IMR-90 (cell line): Measurements from ENCODE around the gene CDH23. TPM values are rescaled to one million over a fixed set of nuclear protein-coding genes. Genes with fewer than 3 reads are reported as not detected.

Experiments used
- ATAC-seq: fragments of 200-7000 bp; cut with Tn5 transposase; 2 replicates; pipeline ENCODE4 v1.9.1; 2020; ENCODE audit warnings: low read depth, mild to moderate bottlenecking, moderate library complexity
- BruUV-seq: library from RNA; stranded (reverse); fragments of 400-500 nt; replicated peaks from 2 replicates; lab custom pipeline; 2021; lab: Mats Ljungman, UMichigan
- CTCF ChIA-PET: fragments of 300-600 bp; formaldehyde crosslinking; extraction: SDS; loops from one replicate; lab custom pipeline; 2021; ENCODE audit warnings: antibody characterized with exemption; lab: Yijun Ruan, JAX
- POLR2A ChIA-PET: fragments of 300-600 bp; sonication (Branson Sonifier 250); formaldehyde crosslinking; loops from one replicate; lab custom pipeline; 2022; ENCODE audit warnings: antibody characterized with exemption; ENCODE audit not compliant: unreplicated experiment; lab: Charles Lee
- DNase-seq: peaks from one replicate; pipeline ENCODE4 v3.0.0; 2013
- H2AFZ ChIP-seq: replicated peaks from 2 replicates; pipeline ENCODE3; 2013; ENCODE audit warnings: low read length, mild to moderate bottlenecking; ENCODE audit not compliant: poor library complexity
- H2AK5ac ChIP-seq: 2 replicates; pipeline ENCODE4 v1.6.1; 2013; ENCODE audit warnings: low read depth, low read length, inconsistent platforms
- H2AK9ac ChIP-seq: replicated peaks from 2 replicates; pipeline ENCODE3; 2013; ENCODE audit warnings: mild to moderate bottlenecking, low read depth, low read length, moderate library complexity; ENCODE audit not compliant: poor library complexity
- H2BK120ac ChIP-seq: 2 replicates; pipeline ENCODE4 v1.6.1; 2013; ENCODE audit warnings: low read depth, low read length, inconsistent platforms
- H2BK15ac ChIP-seq: 3 replicates; pipeline ENCODE4 v1.6.1; 2013; ENCODE audit warnings: low read depth, low read length, inconsistent platforms
- H2BK20ac ChIP-seq: 2 replicates; pipeline ENCODE4 v1.6.1; 2013; ENCODE audit warnings: low read depth, mild to moderate bottlenecking, inconsistent platforms, low read length, moderate library complexity
- H2BK5ac ChIP-seq: 2 replicates; pipeline ENCODE4 v1.6.1; 2013; ENCODE audit warnings: mild to moderate bottlenecking, low read depth, low read length, inconsistent platforms; ENCODE audit not compliant: poor library complexity, severe bottlenecking
- H3K14ac ChIP-seq: replicated peaks from 2 replicates; pipeline ENCODE4 v1.6.1; 2013; ENCODE audit warnings: low read depth, low read length, inconsistent platforms
- H3K18ac ChIP-seq: 2 replicates; pipeline ENCODE4 v1.6.1; 2013; ENCODE audit warnings: low read depth, low read length, control low read depth
- H3K23ac ChIP-seq: 2 replicates; pipeline ENCODE4 v1.6.1; 2013; ENCODE audit warnings: low read depth, low read length, inconsistent platforms
- H3K27ac ChIP-seq: 2 replicates; pipeline ENCODE4 v1.5.1; 2013; ENCODE audit warnings: mild to moderate bottlenecking, control low read depth, low read length; ENCODE audit not compliant: insufficient read depth
- H3K27me3 ChIP-seq: 2 replicates; pipeline ENCODE4 v1.6.1; 2013; ENCODE audit warnings: low read length; ENCODE audit not compliant: control insufficient read depth, insufficient read depth
- H3K36me3 ChIP-seq: 2 replicates; pipeline ENCODE4 v1.6.1; 2013; ENCODE audit warnings: low read length, mixed read lengths; ENCODE audit not compliant: control insufficient read depth, insufficient read depth
- H3K4ac ChIP-seq: 2 replicates; pipeline ENCODE4 v1.6.1; 2013; ENCODE audit warnings: low read depth, low read length, inconsistent platforms
- H3K4me1 ChIP-seq: 2 replicates; pipeline ENCODE4 v1.6.1; 2013; ENCODE audit warnings: low read length, mixed read lengths; ENCODE audit not compliant: control insufficient read depth, insufficient read depth
- H3K4me2 ChIP-seq: 2 replicates; pipeline ENCODE4 v1.6.1; 2013; ENCODE audit warnings: low read depth, mild to moderate bottlenecking, control low read depth, low read length, moderate library complexity
- H3K4me3 ChIP-seq: 2 replicates; pipeline ENCODE4 v1.5.1; 2013; ENCODE audit warnings: low read depth, mild to moderate bottlenecking, control low read depth, low read length, moderate library complexity; ENCODE audit not compliant: insufficient read depth
- H3K56ac ChIP-seq: 2 replicates; pipeline ENCODE4 v1.6.1; 2013; ENCODE audit warnings: low read length, inconsistent platforms; ENCODE audit not compliant: insufficient read depth; ENCODE audit errors: extremely low read depth
- H3K79me1 ChIP-seq, 2 experiments: 2 replicates each; pipeline ENCODE4 v1.6.1; 2013; ENCODE audit warnings: low read length in 2 of 2, inconsistent platforms in 1 of 2, low read depth in 1 of 2
- H3K9ac ChIP-seq: 2 replicates; pipeline ENCODE4 v1.6.1; 2013; ENCODE audit warnings: low read depth, low read length, control low read depth
- H3K9me1 ChIP-seq: 2 replicates; pipeline ENCODE4 v1.6.1; 2013; ENCODE audit warnings: low read length, inconsistent platforms; ENCODE audit not compliant: insufficient read depth
- H3K9me3 ChIP-seq: 2 replicates; pipeline ENCODE4 v1.6.1; 2013; ENCODE audit warnings: low read length; ENCODE audit not compliant: control insufficient read depth, insufficient read depth
- H4K20me1 ChIP-seq: 2 replicates; pipeline ENCODE4 v1.6.1; 2013; ENCODE audit warnings: low read length, inconsistent platforms; ENCODE audit not compliant: insufficient read depth
- H4K5ac ChIP-seq: 2 replicates; pipeline ENCODE4 v1.6.1; 2013; ENCODE audit warnings: mild to moderate bottlenecking, low read depth, low read length, control low read depth
- H4K8ac ChIP-seq, 2 experiments: 2 replicates each; pipeline ENCODE4 v1.6.1; 2013; ENCODE audit warnings: low read depth in 2 of 2, low read length in 2 of 2, control low read depth in 1 of 2, inconsistent platforms in 1 of 2
- H4K91ac ChIP-seq: 2 replicates; pipeline ENCODE4 v1.6.1; 2013; ENCODE audit warnings: low read depth, low read length, inconsistent platforms; ENCODE audit not compliant: insufficient read depth
- BHLHE40 ChIP-seq: fragments of 150-350 bp; IDR thresholded peaks from 2 replicates; pipeline ENCODE4 v1.6.1; 2016; ENCODE audit warnings: mild to moderate bottlenecking, low read depth, low read length
- CEBPB ChIP-seq: IDR thresholded peaks from 2 replicates; pipeline ENCODE4 v1.6.1; 2012; ENCODE audit warnings: low read depth, low read length, improper control_type of control experiment
- CHD1 ChIP-seq: IDR thresholded peaks from 2 replicates; pipeline ENCODE4 v1.6.1; 2012; ENCODE audit warnings: low read depth, low read length, improper control_type of control experiment
- CTCF ChIP-seq: conservative IDR thresholded peaks from 2 replicates; pipeline ENCODE4 v1.5.1; 2012; ENCODE audit warnings: mild to moderate bottlenecking, low read depth, low read length, improper control_type of control experiment
- ELK1 ChIP-seq: fragments of 150-350 bp; IDR thresholded peaks from 2 replicates; pipeline ENCODE4 v1.6.1; 2016; ENCODE audit warnings: low read depth, mild to moderate bottlenecking, low read length, moderate library complexity, borderline replicate concordance
- FOS ChIP-seq: fragments of 150-350 bp; IDR thresholded peaks from 2 replicates; pipeline ENCODE4 v1.6.1; 2016; ENCODE audit warnings: low read depth, low read length
- MAFK ChIP-seq: IDR thresholded peaks from 2 replicates; pipeline ENCODE4 v1.6.1; 2012; ENCODE audit warnings: low read depth, low read length, improper control_type of control experiment
- MAZ ChIP-seq: IDR thresholded peaks from 2 replicates; pipeline ENCODE4 v1.6.1; 2012; ENCODE audit warnings: low read depth, mild to moderate bottlenecking, low read length, improper control_type of control experiment, moderate library complexity, borderline replicate concordance
- MXI1 ChIP-seq: IDR thresholded peaks from 2 replicates; pipeline ENCODE4 v1.6.1; 2012; ENCODE audit warnings: low read depth, mild to moderate bottlenecking, low read length, moderate library complexity, borderline replicate concordance
- NFE2L2 ChIP-seq: fragments of 150-350 bp; IDR thresholded peaks from 2 replicates; pipeline ENCODE4 v1.6.1; 2016; ENCODE audit warnings: low read depth, mild to moderate bottlenecking, low read length
- POLR2A ChIP-seq: IDR thresholded peaks from 2 replicates; pipeline ENCODE4 v1.6.1; 2012; ENCODE audit warnings: mild to moderate bottlenecking, low read depth, low read length
- RAD21 ChIP-seq: IDR thresholded peaks from 2 replicates; pipeline ENCODE4 v1.6.1; 2012; ENCODE audit warnings: low read length, improper control_type of control experiment
- RCOR1 ChIP-seq: IDR thresholded peaks from 2 replicates; pipeline ENCODE4 v1.6.1; 2012; ENCODE audit warnings: mild to moderate bottlenecking, low read length, improper control_type of control experiment; ENCODE audit not compliant: insufficient replicate concordance
- RFX5 ChIP-seq: IDR thresholded peaks from 2 replicates; pipeline ENCODE4 v1.8.0; 2012; ENCODE audit warnings: low read depth, mild to moderate bottlenecking, low read length, moderate library complexity
- SMC3 ChIP-seq: fragments of 150-350 bp; IDR thresholded peaks from 2 replicates; pipeline ENCODE4 v1.6.1; 2016; ENCODE audit warnings: low read depth, mild to moderate bottlenecking, antibody characterized with exemption, low read length, moderate library complexity
- USF2 ChIP-seq: fragments of 150-350 bp; IDR thresholded peaks from 2 replicates; pipeline ENCODE4 v1.6.1; 2017; ENCODE audit warnings: mild to moderate bottlenecking, antibody characterized with exemption, low read length, low read depth
- WGBS, 2 experiments: methylation state at CpG; one replicate each; pipeline versions ENCODE4 v1.1.5 to v1.1.7; 2013; ENCODE audit warnings: missing lambda C conversion rate in 2 of 2; ENCODE audit not compliant: insufficient read length in 1 of 2; ENCODE audit errors: extremely low coverage in 2 of 2; 5-methylcytosine and 5-hydroxymethylcytosine counted together
- dilution Hi-C: fragments of 300-500 bp; cut with HindIII; formaldehyde crosslinking; loops from one replicate; pipeline ENCODE4 v1.14.3; 2018; ENCODE audit warnings: low sequenced_read_pairs; ENCODE audit not compliant: unreplicated experiment
- in situ Hi-C: fragments of 300-500 bp; cut with MboI; formaldehyde crosslinking; loops from 3 replicates; pipeline ENCODE4 v1.14.3; 2019; ENCODE audit warnings: low sequenced_read_pairs, inconsistent platforms, mixed read lengths
- intact Hi-C: fragments of 100-400 bp; cut with micrococcal nuclease; formaldehyde crosslinking; loops from 2 replicates; pipeline ENCODE4 v1.10.0; 2022
- polyA plus RNA-seq, 3 experiments: library from polyadenylated mRNA; depleted of rRNA; stranded (reverse); fragments of >200 nt; gene quantifications; 2 replicates each; pipeline ENCODE4 v1.2.3, GENCODE V29; 2012; ENCODE audit warnings: low replicate concordance in 1 of 3
- total RNA-seq: library from RNA; depleted of rRNA; stranded (reverse); fragments of >200 nt; gene quantifications from 2 replicates; pipeline ENCODE4 v1.2.3, GENCODE V29; 2012

CDH23 gene
- total and polyA plus RNA-seq, 2 of the 4 experiments (the other 2 are of a cell fraction), result under 0.01 to 0.03 TPM

- H3K9me1 ChIP-seq, result no peaks in the 10 kb centered on the region
- H3K9me3 ChIP-seq, result no peaks in the 10 kb centered on the region
- DNase-seq, result no peak
- intact Hi-C loops, result no loop called here
- no peaks in the 10 kb centered on the region for H3K36me3 ChIP-seq
- peaks cover 27% of the 10 kb centered on the region for H3K27me3 ChIP-seq
- no peak overlapping the region for H3K4me3 ChIP-seq
- H3K4me1 ChIP-seq, result no peaks in the 10 kb centered on the region
- H2BK120ac ChIP-seq, result no peak overlapping the region
- H3K18ac ChIP-seq, result no peak overlapping the region
- no peak overlapping the region for H2AK5ac ChIP-seq
- no peak for TF ChIP-seq MXI1
- no peak for TF ChIP-seq MAZ
- TF ChIP-seq RCOR1, result no peak
- TF ChIP-seq CEBPB, result no peak
- no peak for TF ChIP-seq CHD1
- TF ChIP-seq ELK1, result no peak
- TF ChIP-seq RAD21, result no peak
- TF ChIP-seq RFX5, result no peak
- no peak for TF ChIP-seq SMC3
- TF ChIP-seq BHLHE40, result no peak
- no peak for TF ChIP-seq CTCF
- no peak for TF ChIP-seq FOS
- no peak for TF ChIP-seq USF2
- TF ChIP-seq MAFK, result no peak
- no peak for TF ChIP-seq NFE2L2
- TF ChIP-seq POLR2A, result no peak
- no peak overlapping the region for H4K5ac ChIP-seq
- in situ Hi-C loops, result no loop called here
- H2AK9ac ChIP-seq, result no peak overlapping the region
- no peak overlapping the region for H3K9ac ChIP-seq
- no peak overlapping the region for H3K4ac ChIP-seq
- no peaks in the 10 kb centered on the region for H3K79me1 ChIP-seq
- WGBS, 2 experiments, result 39% methylated on average over 2 of the region's 6 CpGs; no CpG with 5 or more reads in 1 of the 2 experiments
- dilution Hi-C loops, result no loop called here
- no peak overlapping the region for H3K14ac ChIP-seq
- H2BK15ac ChIP-seq, result no peak overlapping the region
- H3K23ac ChIP-seq, result no peak overlapping the region
- BruUV-seq, result no TSS peak
- H2AFZ ChIP-seq, result no peak overlapping the region
- ChIA-PET CTCF (no interaction called here), POLR2A (no interaction called here)
- no peak overlapping the region for H4K8ac ChIP-seq
- H3K27ac ChIP-seq, result no peak overlapping the region
- no peaks in the 10 kb centered on the region for H4K20me1 ChIP-seq
- ATAC-seq, result no peak
- H2BK5ac ChIP-seq, result no peak overlapping the region
- H2BK20ac ChIP-seq, result no peak overlapping the region
- H3K4me2 ChIP-seq, result no peak overlapping the region
- H3K56ac ChIP-seq, result no peak overlapping the region
- no peak overlapping the region for H4K91ac ChIP-seq
Measured at GRCh38 chr10:71523756-71524155, 127.0 kb downstream of the CDH23 start.
